NK-92 treated with Interleukin-12 subunit alpha and Interleukin-12 subunit beta, amount 100 ng/mL, for 24 hours (cell line): ENCODE measurements around the gene PRKAA1.

Experiments
- DNase-seq: peaks from one replicate; lab custom pipeline; 2025; lab: John Stamatoyannopoulos, UW

Gene PRKAA1

GRCh38 chr5:40798012-40798800, at the start of gene PRKAA1:
Gene PRKAA1 (minus strand): TSS chr5:40798374. CDS start chr5:40798189, 185 bp downstream.
- peak; percentile 86 for DNase-seq

- no peak for DNase-seq
Observed at GRCh38 chr5:40847525-40847924, 49.4 kb upstream of the PRKAA1 start.

- no peak for DNase-seq
Observed at GRCh38 chr5:40846371-40846770, 48.2 kb upstream of the PRKAA1 start.

- no peak for DNase-seq
Observed at GRCh38 chr5:40844565-40844964, 46.4 kb upstream of the PRKAA1 start.

GRCh38 chr5:40842351-40842750, 44.2 kb upstream of the PRKAA1 start:
- no peak for DNase-seq

- no peak for DNase-seq
Observed at GRCh38 chr5:40841068-40841805, 43.1 kb upstream of the PRKAA1 start, which contains the start of gene CARD6. Gene CARD6 (plus strand): TSS chr5:40841367. CDS start chr5:40841383, 16 bp downstream.

- DNase-seq: no peak
Observed at GRCh38 chr5:40838086-40838485, 39.9 kb upstream of the PRKAA1 start.

- peak; percentile 95 for DNase-seq
Observed at GRCh38 chr5:40834849-40835787, 36.9 kb upstream of the PRKAA1 start, which contains the start of gene RPL37. Gene RPL37 (minus strand): TSS chr5:40835222. CDS start chr5:40835185, 37 bp downstream.

- no peak for DNase-seq
Observed at GRCh38 chr5:40834391-40834848, 36.2 kb upstream of the PRKAA1 start.

- no peak for DNase-seq
Observed at GRCh38 chr5:40833712-40834229, 35.6 kb upstream of the PRKAA1 start.

GRCh38 chr5:40832345-40832744, 34.2 kb upstream of the PRKAA1 start:
- no peak for DNase-seq

- DNase-seq: no peak
Observed at GRCh38 chr5:40831346-40832210, 33.4 kb upstream of the PRKAA1 start.

GRCh38 chr5:40829748-40830533, 31.8 kb upstream of the PRKAA1 start:
- no peak for DNase-seq

GRCh38 chr5:40828690-40829661, 30.8 kb upstream of the PRKAA1 start:
- no peak for DNase-seq

GRCh38 chr5:40828021-40828631, 30.0 kb upstream of the PRKAA1 start:
- no peak for DNase-seq

- no peak for DNase-seq
Observed at GRCh38 chr5:40827188-40827977, 29.2 kb upstream of the PRKAA1 start.

- no peak for DNase-seq
Observed at GRCh38 chr5:40826489-40827187, 28.5 kb upstream of the PRKAA1 start.
